Neural progenitor cell (in vitro differentiated cells): Measurements from ENCODE around the gene TWSG1. TPM values are rescaled to one million over a fixed set of nuclear protein-coding genes. Genes with fewer than 3 reads are reported as not detected.

Source experiments
- DNase-seq: peaks from one replicate; pipeline ENCODE4 v3.0.0-alpha.2; 2016; ENCODE audit warnings: low spot score
- H2AFZ ChIP-seq: fragments of 200-600 bp; sonication (generic); replicated peaks from 2 replicates; pipeline ENCODE4 v1.6.1; 2016; ENCODE audit warnings: antibody characterized with exemption
- H3F3A ChIP-seq: fragments of 200-600 bp; sonication (generic); 2 replicates; pipeline ENCODE4 v1.6.1; 2016; ENCODE audit warnings: antibody characterized with exemption, low read depth
- H3K27ac ChIP-seq: fragments of 200-600 bp; sonication (generic); 2 replicates; pipeline ENCODE4 v1.5.1; 2016; ENCODE audit warnings: mild to moderate bottlenecking
- H3K27me3 ChIP-seq: fragments of 200-600 bp; sonication (generic); 2 replicates; pipeline ENCODE4 v1.6.1; 2016; ENCODE audit warnings: mild to moderate bottlenecking, moderate library complexity
- H3K36me3 ChIP-seq: fragments of 200-600 bp; sonication (generic); 2 replicates; pipeline ENCODE4 v1.5.1; 2016
- H3K4me1 ChIP-seq: fragments of 200-600 bp; sonication (generic); 2 replicates; pipeline ENCODE4 v1.6.1; 2016; ENCODE audit warnings: mixed run types
- H3K4me2 ChIP-seq: fragments of 200-600 bp; sonication (generic); 2 replicates; pipeline ENCODE4 v1.6.1; 2016
- H3K4me3 ChIP-seq: fragments of 200-600 bp; sonication (generic); 2 replicates; pipeline ENCODE4 v1.5.1; 2016
- H3K79me2 ChIP-seq: fragments of 200-600 bp; sonication (generic); 2 replicates; pipeline ENCODE4 v1.6.1; 2016; ENCODE audit warnings: low read depth
- H3K9ac ChIP-seq: fragments of 200-600 bp; sonication (generic); 2 replicates; pipeline ENCODE4 v1.6.1; 2016
- H3K9me3 ChIP-seq: fragments of 200-600 bp; sonication (generic); 2 replicates; pipeline ENCODE4 v1.5.1; 2016; ENCODE audit warnings: low read depth
- H4K20me1 ChIP-seq: fragments of 200-600 bp; sonication (generic); 2 replicates; pipeline ENCODE4 v1.6.1; 2016; ENCODE audit warnings: low read depth
- H3K27ac Mint-ChIP-seq: 3 replicates; pipeline ENCODE4 v1.8.0; 2021; ENCODE audit warnings: mixed read lengths
- H3K27me3 Mint-ChIP-seq: 2 replicates; pipeline ENCODE4 v1.8.0; 2022; ENCODE audit warnings: low read depth, mild to moderate bottlenecking, inconsistent platforms, moderate library complexity, mixed read lengths; ENCODE audit not compliant: insufficient read depth
- H3K36me3 Mint-ChIP-seq: 3 replicates; pipeline ENCODE4 v1.8.0; 2021; ENCODE audit warnings: mixed read lengths
- H3K4me1 Mint-ChIP-seq: 3 replicates; pipeline ENCODE4 v1.8.0; 2021; ENCODE audit warnings: mixed read lengths
- H3K4me3 Mint-ChIP-seq: 3 replicates; pipeline ENCODE4 v1.8.0; 2021; ENCODE audit warnings: mild to moderate bottlenecking, moderate library complexity, mixed read lengths
- H3K9me3 Mint-ChIP-seq: 3 replicates; pipeline ENCODE4 v1.8.0; 2020; ENCODE audit warnings: mixed read lengths
- EZH2 ChIP-seq: fragments of 200-600 bp; sonication (generic); IDR thresholded peaks from 2 replicates; pipeline ENCODE4 v1.6.1; 2017; ENCODE audit warnings: antibody characterized with exemption, mild to moderate bottlenecking, moderate library complexity
- EZH2phosphoT487 ChIP-seq: fragments of 200-600 bp; sonication (generic); IDR thresholded peaks from 2 replicates; pipeline ENCODE4 v1.6.1; 2017; ENCODE audit warnings: antibody characterized with exemption
- total RNA-seq: library from RNA; depleted of rRNA; stranded (reverse); fragments of >200 nt; gene quantifications from 2 replicates; pipeline ENCODE4 v1.2.3, GENCODE V29; 2015; ENCODE audit warnings: low replicate concordance
- TF ChIP-seq, protein P1 (sequence below): fragments of 200-600 bp; sonication (generic); IDR thresholded peaks from 2 replicates; pipeline ENCODE4 v1.5.1; 2017; ENCODE audit warnings: antibody characterized with exemption, mild to moderate bottlenecking

TWSG1 gene
- 50.5 and 87.9 TPM in 2 replicates for total RNA-seq

DNA sequence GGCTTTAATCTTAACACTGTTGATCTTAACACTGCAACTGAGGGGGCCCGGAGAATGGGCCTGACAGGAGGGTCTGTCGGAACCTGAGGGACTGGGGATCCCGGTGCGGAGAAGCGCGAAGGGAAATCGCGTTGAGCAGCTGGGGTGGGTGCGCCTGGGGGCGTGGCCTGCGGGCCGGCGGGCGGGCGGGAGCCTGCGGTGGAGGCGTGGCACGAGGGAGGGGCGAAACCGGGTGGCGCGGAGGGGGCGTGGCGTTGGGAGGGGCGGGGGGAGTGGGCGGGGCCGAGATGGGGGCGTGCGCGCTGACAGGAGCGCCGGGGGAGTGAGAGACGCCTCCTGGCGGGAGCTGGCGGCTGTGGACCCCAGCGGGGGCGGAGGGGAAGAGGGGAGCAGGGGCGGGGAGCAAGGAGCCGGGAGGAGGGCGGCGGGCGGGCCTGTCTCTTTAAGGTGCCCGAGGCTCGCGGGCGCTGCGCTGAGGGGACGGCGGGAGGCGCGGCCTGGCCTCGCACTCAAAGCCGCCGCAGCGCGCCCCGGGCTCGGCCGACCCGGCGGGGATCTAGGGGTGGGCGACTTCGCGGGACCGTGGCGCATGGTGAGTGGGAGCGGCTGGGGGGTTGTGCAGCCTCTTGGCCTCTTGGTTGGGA is at the start of gene TWSG1:
TWSG1 (plus strand) TSS at position 445 of the 644 bp plus-strand sequence. CDS start 2,457 bp downstream, outside the sequence.
- Histone ChIP-seq H3K36me3 (peaks cover 5% of the 10 kb centered on the region), H3K27ac (peak within 1 kb of the TSS; percentile 32)

GRCh38 chr18:9285604-9286003 is 49.0 kb upstream of the TWSG1 start:
- H3K27ac Mint-ChIP-seq: no peak overlapping the region
- H2AFZ ChIP-seq: no peak overlapping the region
- no peak overlapping the region for H3K4me3 Mint-ChIP-seq

More for the DNA sequence above, at the start of gene TWSG1:
- peak within 1 kb of the TSS; percentile 78 for H3K4me2 ChIP-seq
- peak within 1 kb of the TSS; percentile 76 for H3K4me3 ChIP-seq
- peaks cover 15% of the 10 kb centered on the region for H3F3A ChIP-seq
- TF ChIP-seq, protein P1, sequence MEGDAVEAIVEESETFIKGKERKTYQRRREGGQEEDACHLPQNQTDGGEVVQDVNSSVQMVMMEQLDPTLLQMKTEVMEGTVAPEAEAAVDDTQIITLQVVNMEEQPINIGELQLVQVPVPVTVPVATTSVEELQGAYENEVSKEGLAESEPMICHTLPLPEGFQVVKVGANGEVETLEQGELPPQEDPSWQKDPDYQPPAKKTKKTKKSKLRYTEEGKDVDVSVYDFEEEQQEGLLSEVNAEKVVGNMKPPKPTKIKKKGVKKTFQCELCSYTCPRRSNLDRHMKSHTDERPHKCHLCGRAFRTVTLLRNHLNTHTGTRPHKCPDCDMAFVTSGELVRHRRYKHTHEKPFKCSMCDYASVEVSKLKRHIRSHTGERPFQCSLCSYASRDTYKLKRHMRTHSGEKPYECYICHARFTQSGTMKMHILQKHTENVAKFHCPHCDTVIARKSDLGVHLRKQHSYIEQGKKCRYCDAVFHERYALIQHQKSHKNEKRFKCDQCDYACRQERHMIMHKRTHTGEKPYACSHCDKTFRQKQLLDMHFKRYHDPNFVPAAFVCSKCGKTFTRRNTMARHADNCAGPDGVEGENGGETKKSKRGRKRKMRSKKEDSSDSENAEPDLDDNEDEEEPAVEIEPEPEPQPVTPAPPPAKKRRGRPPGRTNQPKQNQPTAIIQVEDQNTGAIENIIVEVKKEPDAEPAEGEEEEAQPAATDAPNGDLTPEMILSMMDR: peak; percentile 53
- TF ChIP-seq EZH2: no peak
- peak; percentile 98 for DNase-seq
- peak within 1 kb of the TSS; percentile 51 for H3K9ac ChIP-seq
- peaks cover 14% of the 10 kb centered on the region for H3K27me3 ChIP-seq
- Mint-ChIP-seq H3K36me3 (peaks cover 10% of the 10 kb centered on the region), H3K27ac (peak within 1 kb of the TSS; percentile 79), H3K9me3 (peaks cover 7% of the 10 kb centered on the region), H3K27me3 (peaks cover 2% of the 10 kb centered on the region), H3K4me3 (peak within 1 kb of the TSS; percentile 97), H3K4me1 (peaks cover 20% of the 10 kb centered on the region)
- peaks cover 35% of the 10 kb centered on the region for H3K79me2 ChIP-seq
- no peaks in the 10 kb centered on the region for H3K9me3 ChIP-seq
- H4K20me1 ChIP-seq: no peaks in the 10 kb centered on the region
- H3K4me1 ChIP-seq: no peaks in the 10 kb centered on the region
- peak within 1 kb of the TSS; percentile 77 for H2AFZ ChIP-seq

GRCh38 chr18:9287036-9287435 is 47.5 kb upstream of the TWSG1 start:
- Histone ChIP-seq H3K9ac (no peak overlapping the region), H3K36me3 (no peaks in the 10 kb centered on the region), H3K9me3 (no peaks in the 10 kb centered on the region), H3K4me1 (no peaks in the 10 kb centered on the region), H3F3A (no peaks in the 10 kb centered on the region), H3K27ac (no peak overlapping the region), H3K27me3 (no peaks in the 10 kb centered on the region), H3K4me2 (no peak overlapping the region), H3K79me2 (no peaks in the 10 kb centered on the region), H3K4me3 (no peak overlapping the region), H2AFZ (no peak overlapping the region), H4K20me1 (no peaks in the 10 kb centered on the region)
- TF ChIP-seq, protein P1: no peak
- TF ChIP-seq EZH2: no peak
- no peak for TF ChIP-seq EZH2phosphoT487
- no peak overlapping the region for H3K4me3 Mint-ChIP-seq
- no peak overlapping the region for H3K27ac Mint-ChIP-seq
- H3K27me3 Mint-ChIP-seq: no peaks in the 10 kb centered on the region
- H3K9me3 Mint-ChIP-seq: peaks cover 4% of the 10 kb centered on the region
- H3K36me3 Mint-ChIP-seq: peaks cover 8% of the 10 kb centered on the region
- H3K4me1 Mint-ChIP-seq: peaks cover 5% of the 10 kb centered on the region
- no peak for DNase-seq

More at GRCh38 chr18:9285604-9286003, 49.0 kb upstream of the TWSG1 start:
- no peaks in the 10 kb centered on the region for H4K20me1 ChIP-seq
- H3K9me3 ChIP-seq: no peaks in the 10 kb centered on the region
- H3K36me3 ChIP-seq: no peaks in the 10 kb centered on the region
- DNase-seq: no peak
- Mint-ChIP-seq H3K4me1 (peaks cover 5% of the 10 kb centered on the region), H3K27me3 (no peaks in the 10 kb centered on the region), H3K9me3 (peaks cover 2% of the 10 kb centered on the region), H3K36me3 (peaks cover 9% of the 10 kb centered on the region)
- H3K4me1 ChIP-seq: no peaks in the 10 kb centered on the region
- H3K4me2 ChIP-seq: no peak overlapping the region
- TF ChIP-seq EZH2 (no peak), EZH2phosphoT487 (no peak)
- TF ChIP-seq, protein P1: no peak
- H3K79me2 ChIP-seq: no peaks in the 10 kb centered on the region
- H3K27ac ChIP-seq: no peak overlapping the region
- H3K4me3 ChIP-seq: no peak overlapping the region
- no peaks in the 10 kb centered on the region for H3K27me3 ChIP-seq
- H3F3A ChIP-seq: no peaks in the 10 kb centered on the region
- no peak overlapping the region for H3K9ac ChIP-seq
